HG03139 (cell line): ENCODE measurements around the gene UBE2L5.

Source experiments
- ATAC-seq: cut with Tn5 transposase; IDR thresholded peaks from one replicate; pipeline ENCODE4 v1.9.1; 2021; ENCODE audit not compliant: unreplicated experiment

The UBE2L5 gene

DNA sequence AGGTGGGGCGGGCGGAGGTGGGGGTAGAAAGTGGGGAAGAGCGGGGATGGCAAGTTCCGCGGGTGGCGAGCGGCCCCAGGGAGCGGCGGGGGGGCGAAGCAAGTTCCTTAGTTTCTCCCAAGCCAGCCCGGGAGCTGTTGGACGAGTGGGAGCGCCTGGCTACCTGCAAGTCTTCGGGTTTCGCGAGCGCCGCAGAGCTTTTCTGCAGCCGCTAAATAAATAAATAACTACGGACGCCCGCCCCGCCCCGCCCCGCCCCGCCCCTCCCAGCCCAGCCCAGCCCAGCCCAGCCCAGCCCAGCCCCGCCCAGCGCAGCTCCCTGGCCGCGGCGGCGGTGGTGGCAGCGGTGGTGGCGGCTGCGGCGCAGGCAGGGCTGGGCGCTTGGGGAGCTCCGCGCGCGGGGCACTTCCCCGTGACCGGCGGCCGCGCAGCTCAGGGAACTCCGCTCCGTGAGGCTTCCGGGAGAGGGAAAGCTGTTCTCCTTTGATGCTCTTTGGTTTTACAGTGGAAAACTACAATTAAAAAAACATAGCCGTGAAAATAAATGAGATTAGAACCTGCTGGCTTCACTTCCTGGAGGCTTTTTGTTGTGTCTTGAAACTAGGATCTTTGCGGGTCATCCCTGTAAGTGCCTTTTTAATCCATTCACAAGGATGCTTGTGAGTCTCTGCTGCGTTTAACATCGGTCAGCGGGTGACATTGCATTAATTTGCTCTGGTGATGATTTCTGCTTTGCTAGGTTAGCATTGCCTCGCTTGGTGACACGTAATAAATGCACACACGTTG lies at the start of gene UBE2L5:
Gene UBE2L5 (plus strand): TSS at position 440 of the 786 bp plus-strand sequence. CDS start 5,498 bp downstream, outside the sequence.
- peak; percentile 56 for ATAC-seq

DNA sequence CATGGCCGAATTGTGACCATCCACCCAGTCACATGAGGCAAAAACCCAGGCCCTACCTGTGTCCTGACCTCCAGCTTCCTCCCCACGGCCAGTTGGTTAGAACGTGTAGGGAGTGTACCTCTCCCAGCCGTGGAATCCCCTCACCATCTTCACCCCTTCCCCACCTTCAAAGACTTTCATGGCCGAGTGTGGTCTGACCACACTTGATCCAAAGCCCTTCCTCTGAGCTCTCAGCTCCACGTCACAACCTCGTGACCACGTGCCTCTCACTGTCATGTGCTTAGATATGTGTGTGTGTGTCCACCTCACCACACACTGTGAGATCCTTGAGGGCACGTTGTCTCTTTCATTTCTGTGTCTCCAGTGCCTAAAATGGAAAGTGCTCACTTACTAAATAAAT lies 48.6 kb upstream of the UBE2L5 start:
- ATAC-seq, result no peak

DNA sequence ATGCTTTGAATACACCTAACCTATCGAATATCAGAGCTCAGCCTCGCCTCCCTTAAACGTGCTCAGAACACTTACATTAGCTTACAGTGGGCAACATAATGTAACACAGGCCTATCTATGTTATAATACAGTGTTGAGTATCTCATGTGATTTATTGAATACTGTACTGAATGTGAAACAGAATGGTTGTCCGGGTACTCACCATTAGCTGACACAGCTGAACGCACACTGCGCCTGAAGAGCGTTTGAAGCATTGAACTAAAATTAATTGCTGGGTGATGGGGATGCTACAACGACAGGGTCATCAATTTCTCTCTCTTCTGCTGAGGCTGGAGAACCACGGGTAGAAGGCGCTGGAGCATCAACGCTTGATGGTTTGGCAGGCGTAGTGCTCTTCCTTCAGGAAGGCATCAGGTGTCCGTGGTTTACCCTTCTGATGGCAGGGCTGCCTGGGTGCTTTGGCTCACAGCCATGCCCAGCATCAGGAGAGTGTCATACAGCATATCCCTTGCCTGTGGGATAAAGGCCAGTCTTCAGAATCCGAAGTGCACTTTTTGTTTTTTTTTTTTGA lies 46.9 kb upstream of the UBE2L5 start:
- no peak for ATAC-seq

DNA sequence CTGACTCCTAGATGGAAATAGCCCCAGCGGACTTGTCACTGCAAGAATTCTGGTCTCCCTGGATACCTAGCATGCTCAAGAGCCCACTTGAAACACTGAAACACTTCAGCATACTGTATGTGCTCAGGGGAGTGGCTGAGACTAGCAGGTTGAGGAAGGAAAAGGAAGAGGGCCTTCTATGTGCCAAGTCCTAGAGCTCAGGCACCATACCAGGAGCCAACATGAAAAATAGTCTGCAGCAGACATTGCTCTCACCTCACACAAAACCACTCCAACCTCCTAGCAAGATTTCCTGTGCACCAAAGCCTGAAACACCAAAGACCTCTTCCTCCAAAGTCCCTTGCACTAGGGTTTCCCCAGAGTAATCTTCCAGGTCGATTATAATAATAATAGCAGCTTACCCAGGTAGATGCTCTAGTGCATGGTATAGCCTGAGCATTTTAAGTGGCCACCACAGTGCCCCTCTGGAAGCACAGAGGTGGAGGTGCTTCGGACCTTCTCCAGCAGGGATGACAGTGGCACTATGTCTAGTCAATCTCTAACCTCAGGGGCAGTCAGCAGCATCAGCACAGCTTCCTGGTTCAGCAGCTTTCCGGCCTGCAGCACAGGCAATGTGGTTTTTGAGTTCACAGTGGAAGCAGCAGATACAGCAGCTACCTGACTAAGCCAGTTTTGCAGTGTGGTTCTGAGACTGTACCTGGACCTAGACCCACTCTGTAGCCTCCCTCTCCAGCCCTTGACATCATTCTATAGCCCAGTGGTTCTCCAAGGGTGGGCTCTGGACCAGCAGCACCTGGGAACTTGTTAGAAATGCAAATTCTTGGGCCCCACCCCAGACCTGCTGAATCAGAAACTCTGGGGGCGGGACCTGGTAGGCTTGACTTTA lies 45.6 kb upstream of the UBE2L5 start:
- peak; percentile 58 for ATAC-seq

DNA sequence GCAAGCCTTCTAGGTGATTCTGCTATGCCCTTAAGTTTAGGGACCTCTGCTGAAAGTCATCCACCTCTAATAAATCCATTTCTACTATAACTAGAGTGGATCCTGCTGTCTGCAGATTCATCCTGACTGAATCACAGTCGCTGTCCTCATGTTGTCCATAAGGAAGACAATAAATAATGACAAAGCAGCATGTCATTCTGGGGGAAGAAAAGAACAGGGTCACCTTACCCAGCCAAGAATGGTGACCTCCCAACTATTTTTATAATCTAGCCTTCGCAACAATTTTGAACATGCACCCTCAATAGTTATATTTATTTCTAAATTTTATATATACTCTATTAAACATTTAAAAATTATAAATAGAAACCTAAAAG lies 45.0 kb upstream of the UBE2L5 start:
- ATAC-seq, result no peak

DNA sequence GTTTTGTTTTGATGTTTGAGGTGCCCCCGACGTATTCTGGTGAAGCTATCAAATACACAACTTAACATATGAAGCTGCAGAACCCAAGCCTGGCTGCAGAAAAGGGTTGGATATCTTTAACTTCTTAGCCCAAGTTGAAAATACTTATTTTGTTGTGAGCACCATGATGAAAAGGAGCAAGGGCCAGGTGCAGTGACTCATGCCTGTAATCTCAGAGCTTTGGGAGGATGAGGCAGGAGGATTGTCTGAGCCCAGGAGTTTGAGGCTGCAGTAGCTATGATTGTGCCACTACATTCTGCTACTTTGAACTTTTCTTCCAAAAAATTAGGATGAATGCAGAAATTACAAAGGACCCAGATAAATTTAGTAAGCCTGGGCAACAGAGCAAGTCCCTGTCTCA lies 44.1 kb upstream of the UBE2L5 start:
- ATAC-seq, result no peak

DNA sequence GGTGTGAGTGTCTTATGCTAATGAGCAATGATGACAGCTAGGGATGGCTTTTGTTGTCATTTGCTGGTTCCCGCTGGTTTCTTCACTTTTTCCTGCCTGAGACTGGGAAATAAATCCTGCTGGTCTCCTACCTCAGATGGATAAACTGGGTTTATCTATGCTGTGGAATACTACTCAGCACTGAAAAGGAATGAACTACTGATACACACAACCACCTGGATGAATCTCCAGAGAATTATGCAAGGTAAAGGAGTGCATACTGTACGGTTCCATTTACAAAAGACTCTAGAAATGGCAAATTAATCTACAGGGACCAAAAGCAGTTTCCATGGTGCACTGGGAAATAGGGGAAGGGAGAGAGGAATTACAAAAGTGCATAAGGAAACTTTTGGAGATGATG lies 41.2 kb upstream of the UBE2L5 start:
- ATAC-seq, result no peak

DNA sequence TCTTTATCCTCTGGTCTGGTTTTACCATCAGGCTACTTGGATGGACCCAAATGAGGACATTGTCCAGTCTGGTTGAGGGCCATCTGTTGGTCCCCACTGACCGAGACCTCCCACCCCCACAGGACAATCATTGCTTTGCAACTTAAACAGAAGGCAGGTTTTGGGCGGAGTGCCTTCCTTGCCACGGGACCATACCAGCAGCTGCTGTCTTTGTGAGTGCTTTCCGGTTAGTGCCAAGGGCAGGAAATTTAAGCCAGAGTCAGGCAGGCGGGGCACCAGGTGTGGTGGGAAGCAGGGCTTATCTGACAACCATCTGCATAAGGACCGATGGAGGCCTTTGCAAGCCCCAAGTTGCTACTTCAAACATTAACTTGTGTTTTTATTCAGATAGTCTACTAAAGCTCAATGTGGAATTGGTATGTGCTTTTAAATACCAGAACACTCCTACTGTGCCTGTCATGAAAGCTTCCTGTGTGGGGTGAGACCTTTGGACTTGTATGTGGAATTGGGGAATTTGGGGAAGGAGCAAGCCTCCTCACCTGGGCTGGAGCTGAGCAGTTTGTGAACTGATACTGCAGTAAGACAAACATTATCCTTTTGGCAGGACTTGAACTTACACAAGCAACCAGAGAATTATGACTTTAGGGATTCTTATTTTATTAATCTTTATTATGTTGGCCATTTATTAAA lies 39.3 kb upstream of the UBE2L5 start:
- ATAC-seq, result no peak

DNA sequence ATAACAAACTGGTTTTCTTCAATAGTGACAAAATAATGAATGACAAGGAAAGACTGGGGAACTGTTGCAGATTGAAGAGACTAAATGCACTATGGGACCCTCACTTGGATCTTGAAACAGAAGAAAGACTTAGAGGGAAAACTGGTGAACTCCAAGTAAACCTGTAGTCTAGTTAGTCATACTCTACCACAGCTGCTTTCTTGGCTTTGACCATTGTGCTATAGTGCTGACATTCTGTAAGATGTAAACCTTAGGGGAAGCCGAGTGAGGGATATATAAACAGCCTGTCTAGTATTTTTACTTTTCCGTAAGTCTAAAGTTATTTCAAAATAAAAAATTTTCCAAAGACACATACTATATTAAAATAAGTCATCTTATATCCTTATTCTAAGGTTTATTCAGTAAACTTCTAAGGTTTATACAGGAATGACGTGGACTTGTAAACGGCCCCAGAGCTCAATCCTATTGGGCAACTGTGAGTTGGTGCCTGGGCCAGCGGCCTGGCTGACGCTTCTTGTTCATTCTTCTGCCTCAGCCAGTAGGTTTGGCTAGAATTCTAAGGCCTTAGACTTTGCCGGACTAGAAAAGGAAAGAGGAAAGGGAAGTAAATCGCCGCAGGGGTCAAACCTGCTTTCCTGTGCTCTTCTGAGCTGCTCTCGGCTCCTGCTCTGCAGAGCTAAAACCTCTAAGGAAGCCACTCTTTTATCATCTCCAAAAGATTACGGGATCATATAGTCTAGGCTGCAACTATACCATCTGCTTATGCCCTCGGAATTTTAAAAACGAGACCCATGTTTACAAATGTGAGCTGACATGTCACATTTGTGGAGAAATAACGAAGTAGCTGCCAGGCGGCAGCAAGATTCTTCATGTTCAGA lies 33.6 kb upstream of the UBE2L5 start:
- no peak for ATAC-seq

DNA sequence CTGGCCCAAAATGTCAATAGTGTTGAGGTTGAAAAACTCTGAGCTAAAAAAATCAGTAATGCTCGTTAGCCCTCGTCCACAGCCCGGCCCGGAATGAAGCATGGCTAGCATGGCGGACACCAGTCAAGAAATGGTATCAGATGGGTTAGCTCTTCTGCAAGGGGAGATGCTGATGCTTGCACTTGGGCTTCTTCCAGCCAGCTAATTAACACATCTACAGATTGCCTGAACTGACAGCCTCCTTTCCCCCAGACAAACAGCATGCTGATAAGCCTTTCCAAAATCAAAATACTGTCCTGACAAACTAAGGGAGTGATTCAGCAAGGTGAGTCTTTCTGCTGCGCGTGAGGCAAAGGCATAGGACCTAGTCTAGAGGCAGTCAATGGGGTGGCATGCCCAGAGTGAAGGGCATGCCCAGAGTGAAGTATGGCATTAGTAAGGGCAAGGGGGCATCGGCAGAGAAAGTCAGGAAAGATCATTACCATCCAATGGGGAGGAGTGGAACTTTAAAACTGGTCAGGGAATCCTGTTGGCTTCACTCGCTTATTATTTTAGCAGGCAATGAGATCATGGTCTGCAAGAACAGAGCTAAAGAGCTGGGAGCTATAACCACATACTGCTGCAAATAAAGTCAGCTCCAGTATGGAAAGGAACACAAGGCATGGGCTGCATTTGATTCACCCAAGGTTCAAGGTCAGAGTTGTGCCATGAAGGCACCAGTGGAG lies 30.2 kb upstream of the UBE2L5 start:
- no peak for ATAC-seq

DNA sequence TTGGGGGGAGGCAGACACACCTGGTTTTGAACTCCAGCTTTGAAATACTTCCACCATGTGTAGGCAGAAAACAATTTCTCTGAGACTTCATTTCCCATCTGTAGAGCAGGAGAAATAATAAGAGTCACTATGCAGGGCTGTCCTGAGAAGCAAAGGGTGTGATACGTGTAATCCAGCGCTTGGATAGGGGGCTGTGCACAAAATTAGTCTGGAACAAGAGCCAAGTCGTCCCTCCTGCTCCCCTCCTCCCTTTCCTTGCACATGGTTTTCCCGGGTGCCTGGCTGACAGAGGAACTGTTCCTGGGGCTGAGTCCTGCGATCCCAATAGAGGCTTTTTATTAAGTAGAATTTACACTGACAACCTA lies 29.6 kb upstream of the UBE2L5 start:
- no peak for ATAC-seq

DNA sequence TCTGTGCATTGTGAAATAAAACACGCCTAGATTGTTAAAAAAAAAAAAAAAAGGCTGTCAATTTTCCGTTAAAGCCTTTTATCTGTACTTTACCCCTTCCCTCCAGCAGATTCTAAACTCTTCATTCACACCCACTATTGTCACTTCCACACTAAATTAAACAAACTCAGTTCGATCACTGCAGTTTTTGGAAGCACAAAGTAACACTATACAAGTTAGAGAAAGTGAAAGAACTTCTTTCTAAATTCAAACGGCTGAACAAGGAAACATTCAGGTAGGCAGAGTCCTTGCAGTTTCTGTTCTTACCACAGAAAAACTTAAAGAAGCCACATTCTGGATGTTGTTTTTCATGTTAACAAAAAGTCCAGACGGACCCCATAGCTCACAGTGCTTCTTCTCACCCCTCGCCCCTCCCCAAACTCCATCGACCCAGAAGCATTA lies 27.5 kb upstream of the UBE2L5 start:
- ATAC-seq, result peak; percentile 41

DNA sequence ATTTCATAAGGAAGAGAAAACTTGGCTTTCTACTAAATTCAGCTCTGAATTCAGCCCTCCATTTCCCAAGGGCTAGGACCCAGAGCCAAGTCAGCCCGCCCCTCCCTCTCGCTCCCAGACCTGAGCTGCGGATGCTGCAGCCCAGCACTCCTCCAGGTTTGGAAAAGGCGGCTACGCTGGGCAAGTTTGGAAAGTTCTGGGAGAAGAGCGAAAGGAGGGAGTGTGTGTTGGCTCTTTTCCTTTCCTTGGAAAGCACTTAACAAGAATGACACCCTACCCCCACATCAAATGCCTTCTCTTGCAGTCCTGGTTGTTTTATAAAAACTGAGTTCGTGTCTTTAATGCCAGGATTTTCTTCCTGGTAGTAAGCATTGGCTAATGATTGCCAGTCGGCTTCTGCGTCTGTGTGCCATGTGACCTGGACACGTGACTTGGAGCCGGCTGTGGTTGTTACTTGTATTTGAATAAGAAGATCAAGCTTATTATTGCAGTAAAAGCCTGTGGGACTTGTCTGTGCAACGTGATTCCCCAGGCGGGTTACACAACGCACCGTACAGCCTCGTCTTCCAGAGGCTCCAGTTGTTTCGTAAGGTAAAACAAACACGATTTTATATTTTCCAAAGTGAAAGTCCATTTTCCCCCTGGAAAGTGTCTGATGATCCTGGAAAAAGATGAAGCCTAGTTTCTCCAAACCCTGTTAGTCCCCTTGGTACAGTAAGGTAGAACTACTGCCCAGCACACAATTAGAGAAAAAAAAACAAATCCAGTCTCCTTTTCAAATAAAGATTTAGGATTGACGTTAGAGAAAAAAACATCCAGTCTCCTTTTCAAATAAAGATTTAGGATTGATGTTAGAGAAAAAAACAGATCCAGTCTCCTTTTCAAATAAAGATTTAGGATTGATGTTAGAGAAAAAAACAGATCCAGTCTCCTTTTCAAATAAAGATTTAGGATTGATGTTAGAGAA lies 26.8 kb upstream of the UBE2L5 start:
- ATAC-seq, result peak; percentile 60

DNA sequence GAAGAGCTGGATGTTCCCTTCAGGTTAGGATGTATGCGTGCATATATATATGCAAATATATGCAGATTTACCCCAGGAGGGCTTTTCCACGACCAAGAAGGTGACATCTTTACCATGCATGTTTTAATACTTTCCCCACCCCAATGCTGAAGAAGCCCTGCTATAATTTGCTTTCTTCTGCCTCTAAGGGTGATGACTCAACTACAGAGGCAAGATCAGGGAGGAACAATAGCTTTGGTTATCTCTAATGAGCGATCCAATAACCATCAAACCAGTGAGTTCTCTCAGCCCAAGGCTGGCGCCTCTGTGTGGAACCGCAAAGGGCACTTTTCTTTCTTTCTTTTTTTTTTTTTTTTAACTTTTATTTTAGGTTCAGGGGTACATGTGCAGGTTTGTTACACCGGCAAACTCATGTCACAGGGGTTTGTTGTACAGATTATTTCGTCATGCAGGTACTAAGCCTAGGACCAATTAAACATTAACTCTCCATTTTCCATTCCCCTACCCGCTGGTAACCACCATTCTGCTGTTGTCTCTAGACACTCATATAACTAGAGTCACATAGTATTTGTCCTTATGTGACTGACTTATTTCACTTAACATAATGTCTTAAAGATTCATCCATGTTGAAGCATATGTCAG lies 25.7 kb upstream of the UBE2L5 start:
- ATAC-seq, result no peak

DNA sequence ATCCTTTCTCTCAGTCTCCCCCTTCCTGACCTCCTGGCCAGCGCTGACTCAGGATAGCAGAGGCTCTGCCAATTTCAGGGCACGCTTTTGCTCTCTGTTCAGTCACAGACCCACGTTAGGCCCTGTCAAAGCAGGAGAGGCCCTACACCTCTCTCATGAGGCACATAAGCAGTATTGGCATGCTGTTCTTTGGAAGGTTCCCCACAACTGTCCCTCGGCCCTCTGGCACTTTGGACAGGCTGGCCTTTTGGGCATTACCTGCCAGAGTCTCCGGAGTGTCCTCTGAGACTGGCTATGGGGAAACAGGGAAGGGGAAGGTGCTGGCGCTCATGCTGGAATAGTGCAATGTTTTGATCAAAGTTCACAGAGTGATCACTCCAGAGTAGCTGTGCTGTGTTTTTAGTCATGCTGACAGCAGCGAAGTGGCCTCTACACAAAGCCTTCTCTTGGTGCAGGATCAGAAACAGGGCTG lies 23.7 kb upstream of the UBE2L5 start:
- no peak for ATAC-seq

DNA sequence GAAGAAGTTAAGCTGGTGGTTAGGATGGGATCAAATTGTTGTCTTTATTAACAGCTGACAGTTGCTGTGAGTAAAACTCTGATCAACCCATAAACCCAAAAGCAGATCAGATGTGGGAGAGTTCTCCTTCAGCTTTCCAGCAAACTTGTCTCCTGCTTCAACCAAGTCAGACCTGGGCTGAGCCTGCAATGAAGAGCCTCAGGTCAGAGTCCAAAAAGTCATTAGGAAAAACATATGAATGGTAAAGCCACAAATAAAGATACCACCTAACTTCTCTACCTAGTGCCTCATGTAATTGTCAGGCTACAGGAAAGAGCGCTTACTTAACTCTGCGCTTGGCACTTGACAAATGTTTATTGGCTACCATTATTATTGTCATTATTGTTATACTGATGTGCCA lies 21.9 kb upstream of the UBE2L5 start:
- ATAC-seq, result no peak

DNA sequence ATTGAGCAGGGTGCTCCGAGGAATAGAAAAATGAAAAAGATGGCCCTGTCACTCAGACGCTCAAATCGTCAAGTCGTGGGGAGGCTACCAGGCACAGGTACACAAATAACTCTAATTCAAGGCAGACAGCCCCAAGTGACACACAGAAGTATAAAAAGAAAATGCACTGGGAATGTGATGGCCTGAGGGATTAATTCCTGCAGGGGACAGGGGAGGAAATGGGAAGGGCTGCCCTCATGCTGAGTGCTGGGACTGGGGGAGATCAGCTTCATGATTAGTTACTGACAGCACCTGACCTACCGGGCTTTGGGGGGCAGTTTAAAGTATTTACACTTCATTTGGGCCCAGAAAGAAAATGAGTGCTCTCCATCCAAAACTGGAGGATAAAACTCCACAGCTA lies 20.9 kb upstream of the UBE2L5 start:
- no peak for ATAC-seq

DNA sequence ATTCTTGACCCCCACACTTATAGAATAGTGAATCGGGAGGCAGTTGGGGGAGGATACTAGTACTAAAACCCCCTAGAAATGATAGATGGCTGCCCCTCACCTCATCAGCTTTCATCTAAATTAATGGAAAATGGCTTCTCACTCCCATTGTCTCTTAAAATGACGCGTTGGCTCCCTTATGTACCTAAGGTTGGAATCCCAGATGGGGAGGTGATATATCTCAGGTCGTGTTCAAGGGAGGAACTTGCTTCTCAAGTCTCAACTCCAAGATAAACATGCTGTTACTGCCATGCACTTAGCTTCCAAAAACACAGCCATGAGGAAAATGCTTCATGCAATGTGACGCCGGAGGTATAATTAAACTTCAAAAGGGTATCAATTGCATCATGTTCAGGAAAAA lies 18.8 kb upstream of the UBE2L5 start:
- no peak for ATAC-seq
